Activated CD4-positive, alpha-beta T cell treated with anti-CD3 and anti-CD28 coated beads for 4 hours (primary cell): Measurements from ENCODE around the gene COLEC12.

ENCODE experiments used
- DNase-seq, 2 donors: peaks; one replicate each; pipeline ENCODE4 v3.0.0-alpha.2; 2020

COLEC12 gene

GRCh38 chr18:354003-354402 is 146.5 kb downstream of the COLEC12 start:
- no peak for DNase-seq

GRCh38 chr18:352438-352837 is 148.1 kb downstream of the COLEC12 start:
- DNase-seq, result no peak

GRCh38 chr18:350953-351572 is 149.4 kb downstream of the COLEC12 start:
- no peak for DNase-seq

GRCh38 chr18:346600-346999 is 153.9 kb downstream of the COLEC12 start:
- DNase-seq, result no peak

- no peak for DNase-seq
These were observed 159.4 kb downstream of the COLEC12 start for GRCh38 chr18:341102-341501.

- DNase-seq, result no peak
These were observed 160.5 kb downstream of the COLEC12 start for GRCh38 chr18:340044-340443.

- DNase-seq, result no peak
These were observed 161.3 kb downstream of the COLEC12 start for GRCh38 chr18:339200-339599.

GRCh38 chr18:336713-337112 is 163.8 kb downstream of the COLEC12 start:
- no peak for DNase-seq

GRCh38 chr18:335733-336132 is 164.8 kb downstream of the COLEC12 start:
- DNase-seq, result no peak

- no peak for DNase-seq
These were observed 165.8 kb downstream of the COLEC12 start for GRCh38 chr18:334575-335132.

- no peak for DNase-seq
These were observed 167.6 kb downstream of the COLEC12 start for GRCh38 chr18:332721-333510.

- no peak for DNase-seq
These were observed 168.5 kb downstream of the COLEC12 start for GRCh38 chr18:332007-332406.

- DNase-seq, result no peak
These were observed 169.2 kb downstream of the COLEC12 start for GRCh38 chr18:331221-331821.

- no peak for DNase-seq
These were observed 171.6 kb downstream of the COLEC12 start for GRCh38 chr18:328928-329327.

GRCh38 chr18:326846-327245 is 173.7 kb downstream of the COLEC12 start:
- no peak for DNase-seq

- DNase-seq, result no peak
These were observed 177.3 kb downstream of the COLEC12 start for GRCh38 chr18:323253-323622.

- no peak for DNase-seq
These were observed 178.5 kb downstream of the COLEC12 start for GRCh38 chr18:321865-322467.

- no peak for DNase-seq
These were observed 180.3 kb downstream of the COLEC12 start for GRCh38 chr18:320155-320554.

GRCh38 chr18:319720-320119 is 180.8 kb downstream of the COLEC12 start:
- DNase-seq, result no peak

- DNase-seq, result no peak
These were observed 181.7 kb downstream of the COLEC12 start for GRCh38 chr18:318791-319291.

GRCh38 chr18:317618-318017 is 182.9 kb downstream of the COLEC12 start:
- DNase-seq, result no peak

GRCh38 chr18:316393-316792 is 184.1 kb downstream of the COLEC12 start:
- no peak for DNase-seq

GRCh38 chr18:313931-314330 is 186.6 kb downstream of the COLEC12 start:
- DNase-seq, result no peak
